Epidermal melanocyte (primary cell): ENCODE measurements around the gene HPF1.
"Not testable (repeated sequence)": the region's sequence is repeated elsewhere in the genome, so short reads cannot be mapped to it uniquely, and the experiment has no call there.

Experiments used
- DNase-seq: peaks from one replicate; pipeline ENCODE4 v3.0.0; 2011; ENCODE audit warnings: low spot score; ENCODE audit not compliant: insufficient read length

HPF1 gene

GRCh38 chr4:169741569-169741968, 16.2 kb downstream of the HPF1 start:
- no peak for DNase-seq

GRCh38 chr4:169738604-169739003, 19.1 kb downstream of the HPF1 start:
- not testable (repeated sequence) for DNase-seq

- no peak for DNase-seq
Observed at GRCh38 chr4:169730564-169730963, 27.2 kb downstream of the HPF1 start.

- no peak for DNase-seq
Observed at GRCh38 chr4:169727616-169728015, 30.1 kb downstream of the HPF1 start.

GRCh38 chr4:169724260-169724659, 33.5 kb downstream of the HPF1 start:
- DNase-seq = no peak

GRCh38 chr4:169723207-169723965, 34.4 kb downstream of the HPF1 start:
- no peak for DNase-seq

- no peak for DNase-seq
Observed at GRCh38 chr4:169720529-169720928, 37.2 kb downstream of the HPF1 start.

GRCh38 chr4:169716677-169717076, 41.1 kb downstream of the HPF1 start:
- no peak for DNase-seq

GRCh38 chr4:169715826-169716225, 41.9 kb downstream of the HPF1 start:
- no peak for DNase-seq

GRCh38 chr4:169707958-169708643, 49.6 kb downstream of the HPF1 start:
- no peak for DNase-seq

GRCh38 chr4:169698331-169698730, 59.4 kb downstream of the HPF1 start:
- no peak for DNase-seq

GRCh38 chr4:169690787-169691186, 67.0 kb downstream of the HPF1 start:
- DNase-seq = no peak

GRCh38 chr4:169689681-169690080, 68.1 kb downstream of the HPF1 start:
- no peak for DNase-seq

- DNase-seq = no peak
Observed at GRCh38 chr4:169682372-169683047, 75.2 kb downstream of the HPF1 start.
